ENCODE measurements around the gene KLHL29.

KLHL29 gene

DNA sequence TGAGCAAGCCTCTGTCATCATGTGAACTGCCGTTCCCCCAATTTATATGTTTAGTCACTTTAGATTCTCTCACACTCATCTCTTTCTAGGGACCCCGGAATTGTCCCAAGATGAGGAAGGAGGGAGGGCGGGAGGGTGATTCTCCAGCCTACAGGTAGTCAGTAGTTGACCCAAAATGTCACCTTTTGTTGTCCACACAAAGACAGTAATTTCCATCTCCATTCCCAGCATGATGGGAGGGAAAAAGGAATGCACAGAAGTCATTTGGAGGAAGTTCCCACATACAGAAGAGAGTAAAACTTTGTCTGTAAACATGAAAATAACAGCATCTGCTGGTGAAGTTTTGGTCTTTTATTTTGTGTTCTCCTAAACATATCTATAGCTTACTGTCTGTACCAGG lies 222.9 kb downstream of the KLHL29 start:
- DNase-seq (ENCODE audit: low read depth, low spot score) = no peak

DNA sequence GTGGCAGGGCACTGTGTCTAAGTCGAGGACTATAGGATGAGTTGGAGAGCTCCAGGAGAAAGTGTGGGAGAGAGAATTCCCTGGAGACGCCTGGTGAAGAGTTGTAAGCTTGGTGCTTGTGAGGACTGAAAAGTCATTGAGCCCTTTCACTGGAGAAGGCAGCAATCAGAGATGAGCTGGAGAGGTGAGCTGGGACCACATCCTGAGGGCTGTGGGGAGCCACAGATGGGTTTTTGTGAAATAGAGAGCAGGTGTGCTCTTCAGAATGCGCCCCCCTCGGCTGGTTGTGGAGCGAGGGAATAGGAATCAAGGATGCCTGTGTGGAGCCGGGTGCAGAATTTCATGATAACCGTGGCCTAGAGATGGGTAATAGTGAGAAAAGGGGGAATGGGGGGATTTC lies 224.3 kb downstream of the KLHL29 start:
- DNase-seq (ENCODE audit: low read depth, low spot score) = no peak

DNA sequence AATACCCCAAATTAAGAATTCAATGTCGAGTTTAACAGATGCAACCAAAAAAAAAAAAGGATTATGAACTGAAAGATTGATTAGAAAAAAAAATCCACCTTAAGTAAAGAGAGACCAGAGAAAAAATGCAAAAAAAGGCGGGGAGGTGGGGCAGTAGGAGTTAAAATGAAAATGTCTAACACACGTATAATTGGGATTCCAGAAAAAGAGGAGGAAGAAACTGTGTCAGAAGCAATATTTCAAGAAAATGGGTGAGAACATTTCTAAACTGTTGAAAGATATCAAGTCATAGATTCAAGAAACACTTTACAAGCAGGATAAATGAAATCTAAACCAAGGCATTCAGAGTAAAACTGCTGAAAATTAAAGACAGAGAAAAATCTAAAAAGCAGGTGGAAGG lies 226.9 kb downstream of the KLHL29 start:
- DNase-seq (ENCODE audit: low read depth, low spot score) = no peak

DNA sequence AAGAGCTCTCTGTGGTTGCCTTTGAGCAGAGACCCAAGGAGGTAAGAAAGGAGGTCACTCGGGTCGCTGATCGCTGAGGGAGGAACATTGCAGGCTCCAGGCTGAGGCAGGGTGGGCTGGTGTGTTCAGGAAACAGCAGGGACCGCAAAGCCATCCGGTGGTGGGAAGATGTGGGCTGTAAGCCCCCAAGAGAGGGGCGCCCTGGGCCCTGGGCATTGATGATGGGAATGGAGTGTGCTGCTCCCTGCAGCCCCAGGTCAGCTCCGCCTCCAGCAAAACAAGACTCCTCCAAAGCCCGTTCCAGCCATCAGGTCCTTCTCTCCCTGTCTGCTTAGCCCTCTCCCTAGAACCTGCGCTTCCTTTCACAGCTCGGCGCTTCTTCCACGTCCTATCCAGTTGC lies 229.7 kb downstream of the KLHL29 start:
- DNase-seq (ENCODE audit: low read depth, low spot score) = no peak

DNA sequence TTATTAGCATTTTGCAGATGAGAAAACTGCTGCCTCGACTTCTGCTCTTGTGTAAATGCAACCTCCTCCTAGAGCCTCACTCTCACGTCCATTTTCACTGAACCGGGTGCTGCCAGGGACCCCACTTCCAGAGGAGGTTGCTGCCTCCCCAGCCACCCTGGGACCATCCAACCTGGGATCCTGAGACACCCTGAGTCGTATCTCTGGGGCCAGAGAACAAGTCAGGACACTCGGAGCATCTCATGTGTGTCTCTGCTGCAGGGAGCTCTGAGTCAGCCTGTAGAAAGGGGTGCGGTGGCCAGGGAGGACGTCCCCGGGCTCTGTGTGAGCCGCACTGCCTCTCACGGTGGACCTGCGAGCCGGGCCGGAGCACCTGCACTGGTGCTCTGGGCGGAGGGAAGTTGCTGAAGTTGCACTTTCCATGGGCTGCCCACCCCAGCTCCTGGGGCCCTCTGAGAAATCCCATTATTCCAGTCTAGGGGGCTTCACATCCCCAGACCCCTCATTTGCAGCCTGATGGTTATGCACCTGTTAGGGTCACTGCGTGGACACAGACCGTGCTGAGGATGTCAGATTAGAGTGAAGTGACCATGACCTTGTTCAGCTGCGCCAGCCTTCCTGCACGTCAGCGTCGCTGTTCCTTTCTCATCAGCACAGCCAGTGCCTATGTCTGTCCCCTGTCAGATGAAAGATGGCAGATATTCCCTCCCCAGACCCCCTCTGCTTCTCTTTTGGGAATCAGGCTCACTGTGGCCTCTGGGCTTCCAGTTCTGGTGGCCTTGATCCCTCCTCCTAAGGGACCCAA lies 230.4 kb downstream of the KLHL29 start:
- no peak for DNase-seq (ENCODE audit: low read depth, low spot score)

DNA sequence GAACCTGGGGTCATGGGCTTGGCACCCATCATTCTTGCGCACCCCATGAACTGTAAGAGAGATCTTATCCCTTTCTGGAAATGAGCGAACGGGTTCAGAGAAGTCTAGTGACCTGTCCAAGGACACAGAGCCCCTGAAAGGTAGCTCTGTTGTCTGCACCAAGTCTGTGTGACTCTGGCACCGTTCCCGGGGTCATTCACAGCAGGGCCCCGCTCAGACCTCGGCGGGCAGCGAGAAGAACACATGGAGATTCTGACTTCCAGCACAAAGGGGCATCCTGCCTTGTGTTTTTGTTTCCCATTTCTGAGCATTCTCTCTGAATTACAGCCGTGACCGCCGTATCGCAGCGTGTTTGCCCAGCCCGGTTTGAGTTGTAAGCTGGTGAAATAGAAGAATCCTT lies 231.7 kb downstream of the KLHL29 start:
- DNase-seq (ENCODE audit: low read depth, low spot score) = no peak

DNA sequence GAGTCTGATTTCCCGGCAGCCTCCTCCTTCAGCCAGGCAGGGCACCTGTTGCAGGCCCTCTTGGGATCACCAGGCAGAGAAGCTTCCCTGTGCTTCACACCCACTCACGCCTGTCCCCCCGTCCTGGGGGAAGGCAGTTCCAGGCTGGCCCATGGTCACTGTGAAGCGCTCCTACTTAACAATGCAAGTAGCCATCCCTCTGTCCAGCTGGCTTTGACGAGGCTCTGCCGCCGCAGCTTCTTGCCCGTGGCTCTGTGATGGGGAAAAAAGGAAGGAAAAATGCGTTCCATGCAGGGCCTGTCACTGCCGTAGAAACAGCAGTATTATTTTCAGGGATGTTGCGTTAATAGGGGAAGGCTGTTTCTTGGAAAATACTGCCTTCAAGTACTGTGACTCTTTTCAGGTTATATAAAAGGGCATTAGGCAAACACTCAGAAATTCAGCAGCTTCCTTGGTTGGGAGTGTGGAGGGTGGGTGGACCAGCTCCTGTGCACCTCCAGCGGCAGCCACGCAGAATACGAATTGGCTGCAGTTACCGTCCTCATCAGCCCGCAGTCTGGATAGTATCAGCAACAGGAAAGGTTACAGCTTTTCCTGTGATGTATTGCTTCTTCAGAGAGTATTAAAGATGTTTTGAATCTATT lies 232.3 kb downstream of the KLHL29 start:
- DNase-seq (ENCODE audit: low read depth, low spot score) = no peak

DNA sequence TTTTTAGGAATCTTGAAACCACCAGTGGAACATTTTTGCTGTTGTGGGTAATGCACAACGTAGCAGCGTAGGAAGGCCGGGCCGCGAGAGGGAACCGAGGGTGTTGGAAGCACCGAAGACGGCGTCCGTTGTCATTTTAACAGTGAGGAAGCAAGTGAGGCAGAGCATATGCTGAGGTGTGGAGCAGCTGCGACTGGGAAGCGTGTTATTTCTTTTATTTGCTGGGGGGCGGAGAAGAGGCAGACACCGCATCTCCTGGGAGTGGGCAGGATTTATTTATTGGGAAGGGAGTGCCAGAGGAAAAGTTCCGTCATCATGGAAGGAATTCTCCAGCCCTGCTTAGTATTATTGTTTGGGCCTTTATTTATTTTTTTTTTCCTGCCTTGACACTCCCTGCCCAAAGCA lies 232.8 kb downstream of the KLHL29 start:
- DNase-seq (ENCODE audit: low read depth, low spot score) = no peak

DNA sequence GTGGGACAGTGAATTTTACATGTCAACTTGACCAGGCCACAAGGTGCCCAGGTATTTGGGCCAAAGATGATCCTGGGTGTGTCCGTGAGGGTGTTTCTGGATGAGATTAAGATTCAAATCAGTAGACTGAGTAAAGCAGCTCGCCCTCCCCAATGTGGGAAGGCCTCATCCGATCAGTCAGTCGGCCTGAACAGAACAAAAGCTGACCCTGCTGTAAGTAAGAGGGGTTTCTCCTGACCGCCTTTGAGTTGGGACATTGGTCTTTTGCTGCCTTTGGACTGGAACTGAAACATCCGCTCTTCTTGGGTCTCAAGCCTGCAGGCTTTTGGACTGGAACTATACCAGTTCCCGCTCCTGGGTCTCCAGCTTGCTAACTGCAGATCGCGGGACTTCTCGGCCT lies 233.3 kb downstream of the KLHL29 start:
- DNase-seq (ENCODE audit: low read depth, low spot score) = no peak

DNA sequence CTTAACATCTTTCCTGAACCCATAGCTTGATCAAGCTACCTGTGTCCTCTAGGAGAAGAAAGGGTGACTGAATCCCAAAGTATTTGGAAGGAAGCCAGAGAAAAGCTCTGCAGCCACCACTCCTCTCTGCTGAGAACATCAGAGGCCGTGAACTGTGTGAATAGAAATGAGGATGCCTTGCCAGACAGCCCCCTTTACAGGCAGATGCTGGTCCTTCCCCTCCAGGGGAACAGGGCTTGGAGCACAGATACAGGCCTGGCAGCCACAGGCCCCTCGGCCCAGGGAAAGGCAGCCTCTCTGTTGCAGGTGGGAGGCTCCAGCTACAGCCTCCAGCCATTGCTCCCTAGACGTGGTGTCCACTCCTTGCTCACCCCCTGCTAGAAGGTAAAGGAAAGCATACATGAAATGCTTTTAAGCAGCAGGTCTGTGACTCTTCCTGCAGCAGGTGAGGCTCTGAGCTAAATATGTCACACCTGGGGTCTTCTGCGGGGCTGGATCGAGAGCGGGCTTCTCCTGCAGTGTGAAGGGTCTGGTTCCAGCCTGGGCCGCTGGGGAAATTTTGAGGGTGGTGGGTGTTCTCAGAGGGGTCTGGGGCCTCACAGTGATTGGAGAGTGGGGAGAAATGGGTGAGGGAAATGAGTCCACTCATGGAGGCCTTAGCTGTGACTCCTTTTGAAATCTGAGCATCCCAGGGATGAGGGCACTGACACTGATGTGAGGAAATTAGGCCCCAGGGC lies 234.0 kb downstream of the KLHL29 start:
- no peak for DNase-seq (ENCODE audit: low read depth, low spot score)

DNA sequence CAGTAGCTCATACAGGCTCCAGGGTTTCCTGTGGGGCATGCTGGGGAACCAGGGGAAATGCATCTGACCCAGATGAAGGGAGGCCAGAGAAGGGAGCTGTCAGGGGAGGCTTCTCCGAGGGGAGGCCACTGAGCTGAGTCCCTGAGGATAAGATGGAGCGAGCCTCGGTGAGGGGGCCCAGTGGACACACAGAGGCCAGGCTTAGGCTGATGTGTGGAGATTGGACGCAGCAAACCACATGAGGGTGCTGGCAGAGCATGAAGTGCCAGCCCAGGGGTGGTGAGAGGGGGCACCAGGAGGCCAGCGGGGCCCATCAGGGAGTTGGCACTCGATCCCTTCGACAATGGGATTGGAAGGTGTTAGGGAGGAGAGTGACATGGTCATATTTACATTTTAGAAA lies 235.0 kb downstream of the KLHL29 start:
- no peak for DNase-seq (ENCODE audit: low read depth, low spot score)

DNA sequence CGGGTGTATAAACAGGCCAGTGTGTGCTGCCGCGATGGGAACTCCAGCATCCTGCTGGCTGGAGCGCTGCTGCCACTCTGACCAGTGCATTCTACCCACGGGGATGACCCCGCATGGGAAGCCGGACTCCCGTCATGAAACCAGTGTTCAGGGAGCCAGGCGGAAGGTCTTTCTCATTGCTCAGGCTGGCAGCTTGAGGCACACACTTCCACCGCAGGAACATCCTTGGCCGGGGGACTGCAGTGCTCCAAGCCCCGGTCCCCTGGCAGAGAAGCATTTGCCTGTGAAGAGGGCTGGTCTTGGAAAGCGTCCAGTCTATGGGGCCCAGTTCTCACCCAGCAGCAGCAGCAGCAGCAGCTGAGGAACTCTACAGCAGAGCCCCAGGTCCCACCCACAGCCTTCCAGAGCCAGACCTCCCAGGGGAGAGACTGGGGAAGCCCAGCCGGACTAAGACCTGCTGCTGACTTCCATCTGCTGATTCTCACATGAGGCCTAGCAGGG lies 235.9 kb downstream of the KLHL29 start:
- no peak for DNase-seq (ENCODE audit: low read depth, low spot score)

DNA sequence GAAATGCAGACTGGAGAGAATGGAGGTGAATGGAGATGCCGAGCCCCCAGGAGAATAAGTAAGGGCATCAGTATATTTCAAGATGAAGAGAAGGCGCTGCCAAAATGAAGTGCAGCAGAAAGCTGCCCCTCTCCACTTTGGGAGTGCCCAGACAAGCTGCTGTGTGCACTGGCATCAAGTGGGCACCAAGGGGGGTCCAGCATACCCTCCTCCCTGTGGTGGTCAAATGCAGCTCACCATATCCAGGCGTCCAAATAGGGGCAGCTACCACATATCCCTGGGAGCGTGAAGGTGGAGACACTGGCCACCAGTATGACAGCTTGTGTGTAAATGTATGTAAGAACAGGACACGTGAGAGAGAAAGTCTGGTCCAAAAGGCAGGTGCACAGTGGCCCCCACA lies 236.6 kb downstream of the KLHL29 start:
- DNase-seq (ENCODE audit: low read depth, low spot score) = no peak

DNA sequence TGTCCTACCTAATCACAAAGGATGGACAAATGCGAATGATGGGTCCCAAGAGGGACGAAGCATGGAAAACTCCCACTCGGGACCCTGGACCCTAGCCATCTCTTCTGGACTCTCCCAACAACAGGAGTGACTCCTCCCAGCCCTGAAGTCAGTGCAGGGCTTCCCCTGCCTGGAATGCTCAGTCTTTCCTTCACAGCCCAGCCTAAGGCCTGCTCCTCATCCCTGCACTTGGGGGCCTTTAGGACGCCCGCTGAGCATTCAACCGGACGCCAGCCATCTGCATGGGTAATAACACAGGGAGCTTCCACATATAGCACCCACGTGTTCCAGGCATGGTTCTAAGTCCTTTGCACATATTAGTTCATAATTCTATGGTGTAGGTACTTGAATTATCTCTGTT lies 237.5 kb downstream of the KLHL29 start:
- no peak for DNase-seq (ENCODE audit: low read depth, low spot score)

DNA sequence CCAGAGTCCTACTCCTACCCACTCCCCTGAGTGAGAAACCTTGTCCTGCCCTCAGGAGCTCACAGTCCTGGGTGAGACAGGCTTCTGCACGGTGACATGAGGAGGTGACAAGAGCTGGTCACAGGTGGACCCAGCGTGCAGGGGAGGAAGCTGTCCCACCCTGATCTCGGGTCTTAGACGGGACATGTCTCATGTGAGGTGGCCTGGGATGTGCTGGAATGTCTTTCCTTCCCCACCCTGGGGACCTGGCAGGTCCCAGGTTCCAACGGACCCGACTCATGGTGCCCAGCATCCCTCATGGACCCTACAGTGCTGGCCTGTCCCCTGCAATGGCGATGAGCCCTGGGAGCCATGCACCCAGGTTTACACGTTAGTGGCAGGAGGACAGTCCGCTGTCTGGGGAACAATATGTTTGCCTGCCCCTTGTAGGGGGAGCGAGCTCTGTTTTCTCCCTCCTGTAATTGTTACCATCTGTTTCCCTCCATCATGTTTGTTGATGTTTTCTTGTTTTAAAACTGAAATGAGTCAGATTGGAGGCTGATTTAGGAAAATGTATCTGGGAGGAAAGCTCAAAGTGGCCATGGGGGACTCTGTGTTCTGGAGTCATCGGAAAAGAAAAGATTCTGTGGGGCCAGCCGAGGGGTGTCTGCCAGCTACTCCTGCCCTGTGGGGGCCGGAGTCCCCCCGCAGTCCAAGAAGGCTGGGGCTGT lies 238.1 kb downstream of the KLHL29 start:
- DNase-seq (ENCODE audit: low read depth, low spot score) = no peak

DNA sequence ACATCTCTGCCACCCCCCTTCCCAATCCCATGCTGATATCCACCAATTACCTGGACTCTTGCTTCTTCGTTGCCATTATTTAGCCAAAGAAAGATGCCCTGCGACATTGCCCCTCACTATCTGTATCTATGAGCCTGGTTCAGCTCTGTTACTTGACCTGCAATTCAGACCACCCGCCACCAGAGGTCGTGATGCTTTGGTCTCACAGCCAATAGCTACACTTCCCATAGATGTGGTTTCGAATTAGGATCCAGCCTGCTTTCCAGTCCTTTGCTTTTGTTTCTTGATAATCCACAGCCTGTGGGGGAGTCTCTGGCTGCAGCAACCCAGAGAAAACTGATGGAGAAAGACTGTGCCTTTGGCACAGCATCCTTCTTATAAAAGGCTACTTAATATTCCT lies 239.4 kb downstream of the KLHL29 start:
- DNase-seq (ENCODE audit: low read depth, low spot score) = no peak

DNA sequence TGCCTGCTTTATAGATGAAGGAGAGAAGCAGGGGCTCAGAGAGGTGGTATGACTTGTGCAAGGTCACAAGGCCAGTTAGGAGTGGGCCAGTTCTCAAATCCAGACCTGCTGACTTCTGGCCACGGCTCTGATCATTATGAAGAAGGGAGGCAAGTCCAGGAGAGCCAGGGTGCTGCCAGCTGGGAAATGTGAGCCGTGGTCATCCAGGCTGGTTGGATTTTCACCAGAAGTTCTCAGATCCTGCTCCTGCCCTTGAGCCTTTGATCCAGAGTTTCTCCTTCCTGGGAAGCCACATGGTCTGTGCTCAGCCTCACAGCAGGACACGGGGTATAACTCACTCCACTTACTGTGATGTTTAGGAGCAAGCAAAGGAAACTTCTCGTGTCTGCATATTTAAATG lies 239.9 kb downstream of the KLHL29 start:
- DNase-seq (ENCODE audit: low read depth, low spot score) = no peak

DNA sequence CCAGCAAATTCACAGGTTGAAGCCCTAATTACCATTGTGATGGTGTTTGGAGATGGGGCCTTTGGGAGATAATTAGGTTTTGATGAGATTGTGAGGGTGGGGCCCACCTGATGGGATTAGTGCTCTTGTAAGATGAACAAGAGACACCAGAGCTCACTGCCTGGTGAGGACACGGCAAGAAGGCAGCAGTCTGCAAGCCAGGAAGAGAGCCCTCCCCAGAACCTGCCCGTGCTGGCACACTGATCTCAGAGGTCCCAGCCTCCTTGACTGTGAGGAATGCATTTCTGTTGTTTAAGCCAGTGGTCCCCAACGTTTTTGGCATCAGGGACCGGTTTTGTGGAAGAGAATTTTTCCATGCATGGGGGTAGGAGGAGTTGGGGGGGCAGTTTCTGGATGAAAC lies 240.7 kb downstream of the KLHL29 start:
- DNase-seq (ENCODE audit: low read depth, low spot score) = no peak

DNA sequence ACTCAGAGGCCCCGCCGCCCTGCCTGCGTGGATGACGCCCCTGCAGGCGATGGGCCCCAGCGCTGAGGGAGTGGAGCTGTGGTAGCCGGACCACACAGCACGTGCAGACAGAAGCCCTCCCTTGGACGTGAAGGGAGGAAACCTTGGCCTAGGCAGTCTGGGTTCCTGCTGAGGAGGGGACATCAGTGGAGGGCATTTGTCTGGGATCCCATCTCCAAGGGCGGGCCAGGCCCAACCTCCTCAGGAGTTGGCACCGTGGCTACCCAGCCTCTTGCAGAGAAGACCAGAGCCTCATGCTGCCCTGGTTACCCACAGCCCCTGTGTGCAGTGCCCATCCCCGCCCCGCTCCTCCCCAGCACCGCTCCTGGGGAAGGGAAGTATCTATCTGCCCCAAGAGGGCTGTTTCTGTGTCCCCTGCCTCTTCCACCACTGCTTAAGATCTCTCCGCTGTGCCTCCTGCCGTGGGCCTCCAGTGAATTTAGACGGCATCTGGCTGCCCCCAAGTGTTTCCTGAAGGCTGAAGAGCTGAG lies 241.8 kb downstream of the KLHL29 start:
- DNase-seq (ENCODE audit: low read depth, low spot score) = no peak

DNA sequence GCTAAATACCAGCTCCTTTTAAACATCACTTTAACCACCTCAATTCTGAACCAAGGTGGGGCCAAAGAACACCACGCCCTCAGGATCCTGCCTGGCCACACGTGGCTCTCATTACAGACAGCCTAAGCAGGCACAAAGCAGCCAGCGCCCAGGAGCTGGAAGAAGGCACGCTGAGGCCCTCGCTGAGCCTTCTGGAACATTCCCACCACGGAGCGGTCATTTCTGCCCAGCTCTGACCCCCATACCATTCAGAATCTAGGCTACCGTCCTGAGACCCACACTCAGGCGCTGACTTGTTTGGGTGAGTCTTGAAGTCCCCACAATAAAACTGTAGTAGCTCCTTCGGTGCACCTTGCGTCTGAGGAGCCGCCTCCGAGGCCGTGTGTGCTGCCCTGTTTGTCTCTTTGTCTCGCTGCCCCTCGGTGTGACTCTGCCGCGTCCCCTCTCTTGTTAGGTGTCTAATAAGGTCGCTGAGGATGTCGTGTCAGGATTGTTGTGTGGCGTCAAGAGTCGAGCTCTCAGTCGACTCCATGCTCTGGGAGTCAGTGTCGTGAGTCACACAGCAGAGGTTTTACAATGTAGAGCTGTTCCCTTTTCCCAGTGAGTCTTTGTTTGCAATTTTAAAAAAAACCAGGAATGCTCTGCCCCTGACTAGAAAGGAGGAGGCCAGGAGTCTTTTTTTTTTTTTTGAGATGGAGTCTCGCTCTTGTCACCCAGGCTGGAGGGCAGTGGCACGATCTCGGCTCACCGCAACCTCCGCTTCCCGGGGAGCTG lies 242.4 kb downstream of the KLHL29 start:
- DNase-seq (ENCODE audit: low read depth, low spot score) = no peak
